WTC11 (cell line): Measurements from ENCODE around the gene TAS2R13.

Experiments used
- ATF1 ChIP-seq: sonication (generic); formaldehyde crosslinking; IDR thresholded peaks from 2 replicates; pipeline ENCODE4 v1.8.1; 2023; ENCODE audit warnings: mild to moderate bottlenecking, moderate library complexity, missing genetic modification reagents
- ATF3 ChIP-seq: sonication (generic); formaldehyde crosslinking; conservative IDR thresholded peaks from 2 replicates; pipeline ENCODE4 v1.8.1; 2022; ENCODE audit warnings: mild to moderate bottlenecking, missing genetic modification reagents
- CTCF ChIP-seq: fragments of 200-600 bp; IDR thresholded peaks from 2 replicates; pipeline ENCODE4 v1.8.0; 2022; ENCODE audit warnings: antibody characterized with exemption
- E2F4 ChIP-seq: sonication (generic); formaldehyde crosslinking; IDR thresholded peaks from 2 replicates; pipeline ENCODE4 v1.8.1; 2022; ENCODE audit warnings: low read depth, mild to moderate bottlenecking, moderate library complexity, missing genetic modification reagents, borderline replicate concordance
- GTF2I ChIP-seq: fragments of 250-450 bp; sonication (Bioruptor Pico); conservative IDR thresholded peaks from 2 replicates; pipeline ENCODE4 v1.4.0; 2021; ENCODE audit warnings: mild to moderate bottlenecking
- NR1H2 ChIP-seq: sonication (generic); formaldehyde crosslinking; IDR thresholded peaks from 2 replicates; pipeline ENCODE4 v1.9.0; 2021; ENCODE audit warnings: mild to moderate bottlenecking, moderate library complexity, missing genetic modification reagents
- SP1 ChIP-seq: sonication (generic); formaldehyde crosslinking; conservative IDR thresholded peaks from 2 replicates; pipeline ENCODE4 v1.8.1; 2022; ENCODE audit warnings: missing genetic modification reagents
- ZNF232 ChIP-seq: sonication (generic); formaldehyde crosslinking; IDR thresholded peaks from 2 replicates; pipeline ENCODE4 v1.8.0; 2022; ENCODE audit warnings: mild to moderate bottlenecking, missing genetic modification reagents

- TF ChIP-seq CTCF, result no peak
- no peak for TF ChIP-seq E2F4 (CRISPR knock-in tag)
- no peak for TF ChIP-seq SP1 (CRISPR knock-in tag)
- no peak for TF ChIP-seq ATF1
- no peak for TF ChIP-seq GTF2I (CRISPR knock-in tag)
- TF ChIP-seq ATF3, result no peak
- TF ChIP-seq ZNF232 (CRISPR knock-in tag), result no peak
- no peak for TF ChIP-seq NR1H2
Observed at GRCh38 chr12:10900972-10901371, 8.4 kb downstream of the TAS2R13 start.
